ENCODE measurements around the gene PMAIP1.
"Not testable (repeated sequence)": the region's sequence is repeated elsewhere in the genome, so short reads cannot be mapped to it uniquely, and the experiment has no call there.

Gene PMAIP1

DNA sequence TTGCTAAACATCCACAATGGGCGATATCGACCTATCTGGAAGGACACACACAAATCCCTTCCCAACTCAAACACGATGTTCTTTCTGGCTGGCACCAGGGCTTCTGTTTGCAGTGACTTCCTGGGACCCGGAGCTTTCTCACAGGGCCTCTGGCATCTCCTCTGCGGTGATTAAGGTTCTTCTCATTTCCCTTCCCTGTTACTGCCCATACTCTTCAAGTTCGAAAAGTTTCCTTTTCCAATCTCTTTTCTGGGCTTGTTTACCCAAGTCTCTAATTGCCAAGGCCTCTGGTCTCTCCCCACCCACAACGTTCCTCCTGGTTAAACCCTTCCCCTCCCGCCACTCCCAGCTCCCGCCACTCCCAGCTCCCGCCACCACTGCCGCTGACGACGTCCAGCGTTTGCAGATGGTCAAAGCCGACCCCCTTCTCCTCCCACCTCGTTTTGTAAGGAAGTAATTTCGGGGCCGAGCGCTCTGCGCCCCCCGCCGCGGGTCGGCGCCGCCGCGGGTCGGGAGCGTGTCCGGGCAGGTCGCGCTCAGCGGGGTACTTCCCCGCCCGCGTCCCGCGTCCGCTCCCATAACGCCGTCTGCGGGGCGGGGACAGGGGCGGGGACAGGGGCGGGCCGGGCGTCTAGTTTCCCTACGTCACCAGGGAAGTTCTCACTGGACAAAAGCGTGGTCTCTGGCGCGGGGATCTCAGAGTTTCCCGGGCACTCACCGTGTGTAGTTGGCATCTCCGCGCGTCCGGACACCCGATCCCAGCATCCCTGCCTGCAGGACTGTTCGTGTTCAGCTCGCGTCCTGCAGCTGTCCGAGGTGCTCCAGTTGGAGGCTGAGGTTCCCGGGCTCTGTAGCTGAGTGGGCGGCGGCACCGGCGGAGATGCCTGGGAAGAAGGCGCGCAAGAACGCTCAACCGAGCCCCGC lies at the start of gene PMAIP1:
TSS of gene PMAIP1 (plus strand) at position 699 of the 924 bp plus-strand sequence. CDS start at position 881, 182 bp downstream.
- DNase-seq: peak; percentile 88

- no peak for DNase-seq
Measured at GRCh38 chr18:59851784-59852399, 47.9 kb upstream of the PMAIP1 start.

- no peak for DNase-seq
Measured at GRCh38 chr18:59852548-59852947, 47.2 kb upstream of the PMAIP1 start.

- no peak for DNase-seq
Measured at GRCh38 chr18:59853380-59853779, 46.4 kb upstream of the PMAIP1 start.

- not testable (repeated sequence) for DNase-seq
Measured at GRCh38 chr18:59853988-59854387, 45.8 kb upstream of the PMAIP1 start.

DNA sequence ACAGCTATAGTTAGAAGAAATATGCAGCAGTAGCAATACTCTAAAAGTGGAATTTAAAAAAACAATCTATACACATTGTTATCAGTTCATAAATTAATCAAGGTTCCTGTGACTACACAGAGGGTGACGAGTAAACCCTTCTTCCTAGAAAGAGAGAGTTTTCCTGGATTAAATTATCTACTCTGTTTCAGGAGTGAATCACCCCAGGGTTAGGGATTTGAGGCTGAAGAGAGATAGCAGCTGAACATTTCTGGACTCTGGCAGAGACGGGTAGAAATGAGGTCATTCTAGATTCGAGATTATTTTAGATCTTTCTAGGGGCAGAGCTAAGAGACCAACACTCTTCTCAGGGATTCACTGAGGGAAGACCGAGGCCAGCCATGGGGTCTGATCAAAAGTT lies 38.8 kb upstream of the PMAIP1 start:
- DNase-seq: no peak

GRCh38 chr18:59861963-59862819 lies 37.6 kb upstream of the PMAIP1 start:
- DNase-seq: no peak

DNA sequence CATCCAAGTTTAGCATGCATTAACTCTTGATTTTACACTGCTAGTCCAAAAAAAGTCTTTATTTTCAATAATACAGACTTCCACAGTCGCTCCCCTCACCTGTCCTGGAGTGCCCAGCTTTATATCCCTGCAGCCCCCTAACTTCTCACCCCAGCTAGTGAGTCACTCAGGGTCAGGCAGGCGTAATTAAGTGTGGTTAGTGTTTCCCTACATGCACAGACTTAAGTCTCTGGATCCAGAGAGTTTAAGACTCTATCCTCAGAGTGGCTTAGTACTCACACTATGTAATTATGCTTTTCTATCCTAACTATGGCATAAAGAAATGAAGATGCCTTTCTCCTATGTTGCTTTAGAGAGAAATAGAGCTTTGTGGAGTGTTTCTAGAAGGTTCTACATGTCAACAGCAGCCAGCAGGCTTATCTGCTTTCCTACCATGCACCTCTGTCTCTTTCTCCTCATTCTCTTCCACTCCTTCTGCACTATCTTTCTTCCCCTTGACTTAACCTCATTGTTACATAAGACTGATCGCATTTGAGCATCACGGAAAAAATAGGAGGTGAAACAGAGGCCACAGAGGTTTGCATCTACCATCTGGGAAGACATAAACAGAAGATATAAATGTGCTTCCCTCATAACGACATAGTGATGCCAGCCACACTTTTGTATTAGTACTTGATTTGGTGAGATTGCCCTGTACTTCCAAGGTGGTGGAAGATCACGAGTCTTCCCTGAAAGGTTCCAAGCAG lies 34.4 kb upstream of the PMAIP1 start:
- DNase-seq: no peak

DNA sequence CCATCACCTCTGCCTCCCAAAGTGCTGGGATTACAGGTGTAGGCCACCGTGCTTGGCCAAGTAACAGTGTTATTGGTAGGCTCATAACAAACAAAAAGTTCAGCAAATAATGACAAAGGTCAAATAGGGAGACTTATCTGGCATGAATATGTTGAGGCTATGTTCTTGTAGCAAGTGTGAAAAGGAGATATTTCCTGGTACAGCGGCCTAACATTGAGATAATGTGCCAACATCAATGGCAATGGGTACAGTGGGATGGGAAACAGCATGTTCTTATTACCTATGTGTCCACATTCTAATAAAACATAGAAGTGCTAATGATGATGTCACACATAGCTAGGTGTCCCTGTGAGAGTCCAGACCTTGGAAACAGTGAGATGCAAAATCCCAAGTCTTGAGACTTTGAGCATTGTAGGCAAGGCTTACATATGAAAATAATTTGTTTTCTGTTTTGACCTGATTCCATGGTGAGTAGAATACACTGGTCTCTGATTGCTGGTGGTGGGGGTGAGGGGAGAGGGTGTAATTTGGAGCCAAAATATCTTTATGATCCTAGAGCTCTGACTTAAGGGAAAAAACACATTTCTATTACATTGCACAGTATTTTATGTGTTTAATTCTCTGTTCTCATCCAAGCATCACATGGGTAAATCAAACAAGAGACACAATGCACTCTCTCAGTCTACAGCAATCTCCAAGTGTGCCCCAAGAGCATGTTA lies 33.1 kb upstream of the PMAIP1 start:
- no peak for DNase-seq

DNA sequence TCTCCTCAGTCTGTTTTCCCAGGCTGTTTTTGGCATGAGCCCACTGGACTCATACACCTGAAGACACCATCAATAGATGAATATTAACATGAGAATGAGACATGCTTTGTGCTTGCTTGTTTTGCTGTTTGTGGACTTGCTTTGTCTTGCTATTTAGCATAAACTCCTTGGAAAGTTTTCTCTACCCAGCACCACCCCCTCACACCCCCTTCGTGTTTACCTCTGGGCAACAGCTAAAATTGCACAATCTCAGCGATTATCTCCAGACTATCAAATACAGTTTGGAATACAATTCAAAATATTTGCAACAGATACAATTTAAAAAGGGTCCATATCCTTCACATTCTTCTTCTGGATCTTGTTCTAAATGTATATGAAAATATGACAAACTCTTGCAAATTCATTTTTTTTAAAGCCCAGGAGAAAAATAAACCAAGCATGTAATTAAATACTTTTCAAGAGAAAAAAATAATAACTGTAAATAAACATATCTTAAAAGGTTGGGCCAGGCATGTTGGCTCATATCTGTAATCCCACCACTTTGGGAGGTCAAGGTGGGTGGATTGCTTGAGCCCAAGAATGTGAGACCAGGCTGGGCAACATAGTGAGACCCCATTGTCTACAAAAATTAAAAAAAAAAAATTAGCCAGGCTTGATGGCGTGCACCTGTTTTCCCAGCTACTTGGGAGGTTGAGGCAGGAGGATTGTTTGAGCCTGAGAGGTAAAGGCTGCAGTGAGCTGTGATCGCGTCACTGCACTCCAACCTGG lies 32.3 kb upstream of the PMAIP1 start:
- no peak for DNase-seq

DNA sequence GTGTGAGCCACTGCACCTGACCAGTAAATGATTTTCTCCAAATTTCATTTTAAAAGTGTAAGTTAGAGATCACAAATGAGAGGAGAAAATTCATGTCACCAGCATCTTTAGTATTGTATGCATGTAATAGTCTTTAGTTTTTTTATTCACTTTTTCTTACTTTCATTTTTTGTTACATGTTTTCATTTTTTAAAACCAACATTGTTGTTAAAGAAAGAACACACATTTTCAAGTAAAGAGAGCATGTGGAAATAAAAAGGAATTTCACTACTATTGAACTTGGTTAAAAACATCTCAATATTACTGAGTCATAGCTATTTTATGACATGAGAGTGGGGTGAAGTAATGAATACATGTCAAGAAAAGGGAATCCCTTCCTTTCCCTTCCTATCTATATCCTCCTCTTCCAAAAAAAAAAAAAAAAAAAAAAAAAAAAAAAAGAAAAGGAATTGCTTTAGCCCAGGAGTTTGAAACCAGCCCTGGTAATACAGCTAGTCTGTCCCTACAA lies 29.1 kb upstream of the PMAIP1 start:
- no peak for DNase-seq

DNA sequence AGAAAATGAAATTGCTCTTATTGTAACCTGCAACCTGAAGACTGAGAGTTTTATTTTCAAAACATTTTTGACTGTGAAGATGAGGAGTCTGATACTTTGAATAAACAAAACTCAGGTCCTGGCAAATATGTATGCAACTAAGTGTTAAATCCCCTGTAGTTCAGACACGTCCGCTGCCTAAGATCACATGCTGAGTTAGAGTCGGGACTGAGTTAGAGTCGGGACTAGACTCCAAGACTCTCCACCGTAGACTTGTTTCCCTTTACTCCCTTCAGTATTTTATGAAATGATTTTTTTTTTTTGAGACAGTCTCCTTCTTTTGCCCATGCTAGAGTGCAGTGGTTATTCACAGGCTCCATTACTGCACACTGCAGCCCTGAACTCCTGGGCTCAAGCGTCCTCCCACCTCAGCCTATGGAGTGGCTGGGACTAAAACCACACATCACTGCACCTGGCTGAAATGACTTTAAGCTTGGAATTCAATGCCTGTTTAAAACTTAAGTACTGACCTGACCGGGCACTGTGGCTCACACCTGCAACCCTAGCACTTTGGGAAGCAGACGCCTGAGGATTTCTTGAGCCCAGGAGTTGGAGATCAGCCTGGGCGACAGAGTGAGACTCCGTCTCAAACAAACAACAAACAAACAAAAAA lies 28.0 kb upstream of the PMAIP1 start:
- DNase-seq: no peak

- no peak for DNase-seq
Measured at GRCh38 chr18:59873641-59874040, 26.2 kb upstream of the PMAIP1 start.

GRCh38 chr18:59874166-59874565 lies 25.6 kb upstream of the PMAIP1 start:
- no peak for DNase-seq

DNA sequence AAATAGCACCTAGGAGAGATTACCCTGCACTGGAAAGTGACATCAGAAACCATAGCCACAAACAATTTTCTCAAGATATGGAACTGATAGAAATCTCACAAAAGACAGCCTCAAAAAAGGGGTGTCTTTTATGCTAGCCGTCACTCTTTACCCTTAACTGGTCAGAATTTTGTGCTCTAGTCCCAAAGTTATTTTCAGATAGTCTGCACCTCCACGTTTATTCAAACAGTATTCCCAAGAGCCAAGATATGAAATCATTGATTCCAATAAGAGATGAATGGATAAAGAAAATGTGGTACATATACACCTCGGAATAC lies 23.5 kb upstream of the PMAIP1 start:
- no peak for DNase-seq

- no peak for DNase-seq
Measured at GRCh38 chr18:59877361-59877760, 22.4 kb upstream of the PMAIP1 start.

DNA sequence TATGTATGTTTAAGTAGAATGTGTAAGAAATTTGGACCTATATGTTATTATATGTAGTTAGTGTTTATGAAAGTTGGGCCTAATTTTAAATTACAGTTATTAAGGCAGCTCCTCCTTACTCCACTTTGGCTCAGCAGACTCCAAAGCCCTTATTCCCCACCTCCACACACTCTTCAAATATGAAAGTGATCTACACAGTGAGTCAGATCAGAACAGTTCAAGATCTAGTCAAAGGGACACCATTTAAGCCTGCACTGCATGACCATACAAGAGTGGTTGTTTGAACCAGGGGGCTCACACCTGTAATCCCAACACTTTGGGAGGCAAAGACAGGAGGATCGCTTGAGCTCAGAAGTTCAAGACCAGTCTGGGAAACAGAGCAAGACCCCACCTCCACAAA lies 21.2 kb upstream of the PMAIP1 start:
- no peak for DNase-seq

GRCh38 chr18:59881728-59882656 lies 17.8 kb upstream of the PMAIP1 start:
- DNase-seq: no peak

DNA sequence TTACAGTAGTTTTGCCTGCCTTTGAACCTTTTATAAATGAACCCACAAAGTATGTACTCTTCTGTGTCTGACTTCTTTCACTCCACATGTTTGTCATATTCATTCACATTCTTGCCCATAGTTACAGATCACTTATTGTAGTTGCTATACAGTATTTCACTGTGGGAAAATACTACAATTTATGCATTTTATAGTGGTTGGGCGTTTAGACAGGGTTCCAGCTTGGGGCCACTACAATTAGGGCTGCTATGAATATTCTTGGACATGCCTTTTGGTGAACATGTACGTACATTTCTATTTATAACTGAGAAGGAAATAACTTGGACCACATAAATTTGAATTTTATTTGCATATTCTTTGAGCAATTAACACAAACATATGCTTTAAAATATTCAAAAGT lies 15.4 kb upstream of the PMAIP1 start:
- DNase-seq: no peak
